A673 (cell line): ENCODE data around the gene AP2A1.

Experiments
- CTCF ChIP-seq: fragments of 300-800, 200-600 bp; sonication (generic); conservative IDR thresholded peaks from 2 replicates; pipeline ENCODE4 v1.5.1; 2017; ENCODE audit warnings: low read depth, mild to moderate bottlenecking, antibody characterized with exemption, low read length, moderate library complexity, mixed read lengths
- EZH2 ChIP-seq: fragments of 200-600 bp; sonication (generic); IDR thresholded peaks from 2 replicates; pipeline ENCODE4 v1.6.1; 2017; ENCODE audit warnings: borderline replicate concordance, low read depth, mild to moderate bottlenecking, mixed read lengths, antibody characterized with exemption, low read length; ENCODE audit not compliant: poor library complexity, severe bottlenecking

DNA sequence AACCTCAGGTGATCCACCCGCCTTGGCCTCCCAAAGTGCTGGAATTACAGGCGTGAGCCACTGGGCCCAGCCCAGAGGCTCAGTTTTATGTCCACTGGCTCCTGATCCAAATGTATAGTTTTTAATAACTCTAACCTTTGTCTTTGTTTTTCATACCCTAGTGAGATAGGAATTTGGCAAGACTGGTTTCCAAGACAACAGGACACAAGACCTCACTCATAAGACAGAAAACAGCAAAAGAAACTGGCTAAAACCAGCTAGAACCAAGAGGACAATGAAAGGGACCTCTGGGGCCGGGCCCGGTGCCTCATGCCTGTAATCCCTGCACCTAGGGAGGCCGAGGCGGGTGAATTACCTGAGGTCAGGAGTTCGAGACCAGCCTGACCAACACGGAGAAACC is 48.3 kb upstream of the AP2A1 start:
- TF ChIP-seq CTCF = no peak
- TF ChIP-seq EZH2 = no peak
